ENCODE measurements around the gene MAPK4. TPM values are rescaled to one million over a fixed set of nuclear protein-coding genes. Genes with fewer than 3 reads are reported as not detected.

MAPK4 gene
- total RNA-seq, 1 donor, result not detected

DNA sequence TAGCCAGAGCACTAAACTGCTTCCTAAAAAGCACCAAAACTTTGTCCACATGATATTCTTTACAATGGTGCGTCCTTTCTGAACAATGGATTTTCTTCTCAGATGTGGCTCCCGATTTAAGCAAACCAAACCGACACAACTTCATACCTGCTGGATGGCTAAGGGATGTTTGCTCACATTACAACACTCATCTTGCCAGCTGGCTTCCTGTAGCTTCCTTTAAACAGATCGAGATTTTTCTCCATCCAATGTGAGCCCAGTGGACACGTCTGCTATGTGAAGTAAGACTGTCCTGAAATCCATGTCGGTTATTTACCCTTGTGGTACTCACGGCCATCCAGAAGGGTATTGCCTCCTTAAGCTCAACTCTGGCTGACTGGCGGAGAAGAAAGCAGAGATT is 126.5 kb downstream of the MAPK4 start:
- H3K4me1 ChIP-seq (ENCODE audit: insufficient read depth, low read length), result no peaks in the 10 kb centered on the region
- no peak for TF ChIP-seq CTCF (IDR thresholded peaks at IDR 0.05; ENCODE audit: extremely low read depth, low read depth, low read length)
- H3K27me3 ChIP-seq (ENCODE audit: insufficient read depth, low read length), result no peaks in the 10 kb centered on the region
- no peak overlapping the region for H3K4me2 ChIP-seq (ENCODE audit: insufficient read depth, low read length)
- H2AFZ ChIP-seq (ENCODE audit: low read length), result no peak overlapping the region
- no peak overlapping the region for H3K27ac ChIP-seq (ENCODE audit: low read depth, low read length)
- no peaks in the 10 kb centered on the region for H4K20me1 ChIP-seq (ENCODE audit: insufficient read depth, low read length)
- H3K9me3 ChIP-seq (ENCODE audit: low read depth, low read length), result no peaks in the 10 kb centered on the region
- H3K36me3 ChIP-seq (ENCODE audit: insufficient read depth, low read length), result no peaks in the 10 kb centered on the region
- no peaks in the 10 kb centered on the region for H3K79me2 ChIP-seq (ENCODE audit: insufficient read depth, low read length)
- DNase-seq (ENCODE audit: insufficient read length, low spot score, missing footprints), result no peak
- no peak overlapping the region for H3K4me3 ChIP-seq (ENCODE audit: insufficient read depth, low read length)

DNA sequence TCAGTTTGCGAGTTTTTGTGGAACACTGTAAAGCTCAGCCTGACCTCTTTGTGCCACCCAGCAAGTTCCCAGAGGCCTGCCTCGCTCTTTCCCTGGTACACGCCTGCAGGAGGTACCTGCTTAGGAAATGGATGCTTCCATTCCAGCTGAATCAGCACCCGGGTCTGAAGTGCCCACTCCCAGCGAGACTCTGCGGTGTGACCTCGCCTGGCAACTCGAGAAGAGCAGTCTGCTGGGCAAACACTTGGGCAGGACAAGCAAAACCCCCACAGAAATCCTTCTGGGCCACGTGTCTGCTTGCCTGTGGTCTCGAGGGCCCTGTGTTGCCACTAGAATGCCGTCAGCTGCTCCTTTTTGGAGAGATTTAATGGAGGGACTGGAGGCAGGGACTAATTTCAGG is 127.6 kb downstream of the MAPK4 start:
- no peak for TF ChIP-seq CTCF (IDR thresholded peaks at IDR 0.05; ENCODE audit: extremely low read depth, low read depth, low read length)
- Histone ChIP-seq H3K4me1 (ENCODE audit: insufficient read depth, low read length) (no peaks in the 10 kb centered on the region), H3K79me2 (ENCODE audit: insufficient read depth, low read length) (no peaks in the 10 kb centered on the region), H3K36me3 (ENCODE audit: insufficient read depth, low read length) (no peaks in the 10 kb centered on the region), H3K9me3 (ENCODE audit: low read depth, low read length) (no peaks in the 10 kb centered on the region), H4K20me1 (ENCODE audit: insufficient read depth, low read length) (no peaks in the 10 kb centered on the region), H3K27ac (ENCODE audit: low read depth, low read length) (no peak overlapping the region), H3K4me3 (ENCODE audit: insufficient read depth, low read length) (no peak overlapping the region), H3K27me3 (ENCODE audit: insufficient read depth, low read length) (no peaks in the 10 kb centered on the region), H3K4me2 (ENCODE audit: insufficient read depth, low read length) (no peak overlapping the region), H2AFZ (ENCODE audit: low read length) (no peak overlapping the region)
- DNase-seq (ENCODE audit: insufficient read length, low spot score, missing footprints), result no peak

- no peak for TF ChIP-seq CTCF (IDR thresholded peaks at IDR 0.05; ENCODE audit: extremely low read depth, low read depth, low read length)
- no peaks in the 10 kb centered on the region for H3K79me2 ChIP-seq (ENCODE audit: insufficient read depth, low read length)
- no peaks in the 10 kb centered on the region for H3K36me3 ChIP-seq (ENCODE audit: insufficient read depth, low read length)
- no peaks in the 10 kb centered on the region for H3K4me1 ChIP-seq (ENCODE audit: insufficient read depth, low read length)
- H2AFZ ChIP-seq (ENCODE audit: low read length), result no peak overlapping the region
- no peak overlapping the region for H3K4me3 ChIP-seq (ENCODE audit: insufficient read depth, low read length)
- no peak overlapping the region for H3K4me2 ChIP-seq (ENCODE audit: insufficient read depth, low read length)
- no peaks in the 10 kb centered on the region for H3K27me3 ChIP-seq (ENCODE audit: insufficient read depth, low read length)
- no peak overlapping the region for H3K27ac ChIP-seq (ENCODE audit: low read depth, low read length)
- no peaks in the 10 kb centered on the region for H3K9me3 ChIP-seq (ENCODE audit: low read depth, low read length)
- no peaks in the 10 kb centered on the region for H4K20me1 ChIP-seq (ENCODE audit: insufficient read depth, low read length)
- no peak for DNase-seq (ENCODE audit: insufficient read length, low spot score, missing footprints)
Measured at GRCh38 chr18:50689578-50689977, 129.7 kb downstream of the MAPK4 start.

DNA sequence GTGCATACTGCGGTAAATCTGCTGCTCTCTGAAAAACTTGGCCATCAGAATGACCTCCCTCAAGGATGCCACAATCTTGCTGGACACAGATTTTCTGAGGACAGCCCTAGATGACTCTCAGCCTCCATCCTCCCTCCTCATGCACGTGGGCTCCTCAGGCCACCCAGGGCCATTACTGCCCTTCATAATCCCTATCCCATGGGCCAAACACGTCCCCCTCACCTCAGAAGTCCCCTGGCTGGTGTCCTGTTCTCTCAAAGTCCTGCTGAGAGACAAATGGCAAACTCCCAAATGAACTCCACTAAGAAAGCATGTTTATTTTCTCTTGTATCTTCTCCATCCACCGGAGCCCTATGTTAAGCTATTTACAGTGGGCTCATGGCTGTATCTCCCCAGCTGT is 134.3 kb downstream of the MAPK4 start:
- H3K4me2 ChIP-seq (ENCODE audit: insufficient read depth, low read length), result no peak overlapping the region
- H3K4me3 ChIP-seq (ENCODE audit: insufficient read depth, low read length), result no peak overlapping the region
- no peaks in the 10 kb centered on the region for H3K9me3 ChIP-seq (ENCODE audit: low read depth, low read length)
- no peaks in the 10 kb centered on the region for H3K4me1 ChIP-seq (ENCODE audit: insufficient read depth, low read length)
- H3K36me3 ChIP-seq (ENCODE audit: insufficient read depth, low read length), result no peaks in the 10 kb centered on the region
- no peaks in the 10 kb centered on the region for H3K79me2 ChIP-seq (ENCODE audit: insufficient read depth, low read length)
- no peaks in the 10 kb centered on the region for H3K27me3 ChIP-seq (ENCODE audit: insufficient read depth, low read length)
- H4K20me1 ChIP-seq (ENCODE audit: insufficient read depth, low read length), result no peaks in the 10 kb centered on the region
- H2AFZ ChIP-seq (ENCODE audit: low read length), result no peak overlapping the region
- no peak for TF ChIP-seq CTCF (IDR thresholded peaks at IDR 0.05; ENCODE audit: extremely low read depth, low read depth, low read length)
- H3K27ac ChIP-seq (ENCODE audit: low read depth, low read length), result no peak overlapping the region
- no peak for DNase-seq (ENCODE audit: insufficient read length, low spot score, missing footprints)

All from osteoblast (primary cell).